B cell (primary cell): ENCODE measurements around the gene MORN1. TPM values are rescaled to one million over a fixed set of nuclear protein-coding genes. Genes with fewer than 3 reads are reported as not detected.

Experiments used
- ATAC-seq: fragments of 200-7000 bp; cut with Tn5 transposase; one replicate; pipeline ENCODE4 v1.10.0; 2021; ENCODE audit warnings: low read depth, mild to moderate bottlenecking, moderate number of reproducible peaks, moderate library complexity
- CTCF ChIA-PET: fragments of 350-600 bp; sonication (Branson Sonifier 250); formaldehyde crosslinking; loops from one replicate; lab custom pipeline; 2021; ENCODE audit warnings: antibody characterized with exemption, inconsistent platforms; lab: Charles Lee
- POLR2A ChIA-PET: fragments of 350-600 bp; sonication (Branson Sonifier 250); formaldehyde crosslinking; loops from one replicate; lab custom pipeline; 2021; ENCODE audit warnings: antibody characterized with exemption; lab: Charles Lee
- DNase-seq: peaks from one replicate; pipeline ENCODE4 v3.0.0; 2013
- H2AFZ ChIP-seq: 2 replicates; pipeline ENCODE4 v1.6.1; 2012; ENCODE audit warnings: mild to moderate bottlenecking, low read depth, low read length; ENCODE audit not compliant: insufficient read depth, poor library complexity, severe bottlenecking
- H3K27ac ChIP-seq, 2 donors: 1 replicate in 1 of 2; 2 replicates in 1 of 2; pipeline ENCODE4 v1.5.1; 2012 to 2013; ENCODE audit warnings: low read length in 2 of 2, mild to moderate bottlenecking in 2 of 2, moderate library complexity in 1 of 2
- H3K27me3 ChIP-seq, 4 experiments: fragments of 200-600 bp in 1 of 4; sonication (generic) in 1 of 4; replicated peaks in 1 of 4; 1 replicate in 2 of 4; 2 replicates in 2 of 4; pipeline versions ENCODE4 v1.6.1 to v1.7.0; 2013 to 2016; ENCODE audit warnings: low read length in 3 of 4, mild to moderate bottlenecking in 2 of 4, mixed read lengths in 1 of 4, moderate library complexity in 1 of 4; ENCODE audit not compliant: insufficient read depth in 4 of 4, control insufficient read depth in 3 of 4; ENCODE audit errors: control extremely low read depth in 1 of 4
- H3K36me3 ChIP-seq, 2 experiments: replicated peaks in 1 of 2; 1 replicate in 1 of 2; 2 replicates in 1 of 2; pipeline versions ENCODE4 v1.6.1 to v1.7.1; 2013; ENCODE audit warnings: low read length in 1 of 2; ENCODE audit not compliant: insufficient read depth in 2 of 2, control insufficient read depth in 1 of 2; ENCODE audit errors: control extremely low read depth in 1 of 2, extremely low read depth in 1 of 2
- H3K4me1 ChIP-seq, 2 donors: fragments of 200-600 bp in 1 of 2; sonication (generic) in 1 of 2; 1 replicate in 1 of 2; 2 replicates in 1 of 2; pipeline versions ENCODE4 v1.5.1 to v1.6.1; 2013 to 2017; ENCODE audit warnings: low read length in 2 of 2; ENCODE audit not compliant: control insufficient read depth in 2 of 2, insufficient read depth in 2 of 2
- H3K4me2 ChIP-seq: replicated peaks from 2 replicates; pipeline ENCODE3; 2012; ENCODE audit warnings: mild to moderate bottlenecking, low read depth, low read length; ENCODE audit not compliant: poor library complexity, severe bottlenecking
- H3K4me3 ChIP-seq, 5 experiments: fragments of 200-600 bp in 1 of 5; sonication (generic) in 1 of 5; 1 replicate in 3 of 5; 2 replicates in 2 of 5; pipeline versions ENCODE4 v1.5.1 to v1.7.0; 2011 to 2016; ENCODE audit warnings: low read length in 4 of 5, mild to moderate bottlenecking in 4 of 5, low read depth in 2 of 5, control low read depth in 1 of 5, moderate library complexity in 1 of 5; ENCODE audit not compliant: insufficient read depth in 1 of 5; ENCODE audit errors: control extremely low read depth in 1 of 5, extremely low read depth in 1 of 5
- H3K79me2 ChIP-seq: fragments of 200-600 bp; sonication (generic); one replicate; pipeline ENCODE4 v1.6.0; 2016; ENCODE audit warnings: low read length; ENCODE audit not compliant: control insufficient read depth, insufficient read depth
- H3K9ac ChIP-seq: fragments of 200-600 bp; sonication (generic); 2 replicates; pipeline ENCODE4 v1.6.1; 2017; ENCODE audit warnings: mild to moderate bottlenecking, low read length, moderate library complexity
- H3K9me3 ChIP-seq, 3 donors: one replicate each; pipeline versions ENCODE4 v1.6.1 to v1.7.1; 2013; ENCODE audit warnings: low read length in 2 of 3; ENCODE audit not compliant: control insufficient read depth in 2 of 3, insufficient read depth in 1 of 3; ENCODE audit errors: control extremely low read depth in 1 of 3
- H4K20me1 ChIP-seq: 2 replicates; pipeline ENCODE4 v1.6.0; 2012; ENCODE audit warnings: mild to moderate bottlenecking, low read length; ENCODE audit not compliant: insufficient read depth, control insufficient read depth, poor library complexity, severe bottlenecking
- H3K27ac Mint-ChIP-seq: one replicate; pipeline ENCODE4 v1.8.0; 2021; ENCODE audit warnings: mixed read lengths
- H3K27me3 Mint-ChIP-seq: one replicate; pipeline ENCODE4 v1.8.0; 2021; ENCODE audit warnings: mixed read lengths
- H3K4me1 Mint-ChIP-seq: one replicate; pipeline ENCODE4 v1.8.0; 2021; ENCODE audit warnings: mixed read lengths
- H3K4me3 Mint-ChIP-seq: one replicate; pipeline ENCODE4 v1.8.0; 2021; ENCODE audit warnings: mixed read lengths
- H3K9me3 Mint-ChIP-seq: one replicate; pipeline ENCODE4 v1.8.0; 2022; ENCODE audit warnings: mixed read lengths; ENCODE audit not compliant: insufficient read depth
- CTCF ChIP-seq: fragments of 200-600 bp; IDR thresholded peaks from one replicate; pipeline ENCODE4 v1.8.0; 2022; ENCODE audit warnings: antibody characterized with exemption, mild to moderate bottlenecking
- EZH2 ChIP-seq: IDR thresholded peaks from 2 replicates; pipeline ENCODE4 v1.6.1; 2012; ENCODE audit warnings: borderline replicate concordance, low read depth, mild to moderate bottlenecking, moderate library complexity, low read length; ENCODE audit not compliant: insufficient read depth, poor library complexity, severe bottlenecking
- WGBS: methylation state at CpG from one replicate; pipeline ENCODE4 v1.1.5; 2013; ENCODE audit warnings: missing lambda C conversion rate; ENCODE audit not compliant: insufficient coverage; 5-methylcytosine and 5-hydroxymethylcytosine counted together
- intact Hi-C: fragments of 100-400 bp; cut with micrococcal nuclease; formaldehyde crosslinking; loops from one replicate; pipeline ENCODE4 v1.10.0; 2022
- polyA plus RNA-seq: library from polyadenylated mRNA; depleted of rRNA; stranded (reverse); fragments of >200 nt; gene quantifications from 2 replicates; pipeline ENCODE4 v1.2.3, GENCODE V29; 2012
- total RNA-seq, 2 donors: library from RNA; stranded (reverse); fragments of 120-200 nt in 1 of 2; gene quantifications; 1 replicate in 1 of 2; 2 replicates in 1 of 2; pipeline versions ENCODE4 v1.2.3 to v1.2.4, GENCODE V29; 2013 to 2022

MORN1 gene
- total and polyA plus RNA-seq, 2 donors (not counting 1 experiment from before 2014, with no cell fraction given) = 10.2 to 32.6 TPM

DNA sequence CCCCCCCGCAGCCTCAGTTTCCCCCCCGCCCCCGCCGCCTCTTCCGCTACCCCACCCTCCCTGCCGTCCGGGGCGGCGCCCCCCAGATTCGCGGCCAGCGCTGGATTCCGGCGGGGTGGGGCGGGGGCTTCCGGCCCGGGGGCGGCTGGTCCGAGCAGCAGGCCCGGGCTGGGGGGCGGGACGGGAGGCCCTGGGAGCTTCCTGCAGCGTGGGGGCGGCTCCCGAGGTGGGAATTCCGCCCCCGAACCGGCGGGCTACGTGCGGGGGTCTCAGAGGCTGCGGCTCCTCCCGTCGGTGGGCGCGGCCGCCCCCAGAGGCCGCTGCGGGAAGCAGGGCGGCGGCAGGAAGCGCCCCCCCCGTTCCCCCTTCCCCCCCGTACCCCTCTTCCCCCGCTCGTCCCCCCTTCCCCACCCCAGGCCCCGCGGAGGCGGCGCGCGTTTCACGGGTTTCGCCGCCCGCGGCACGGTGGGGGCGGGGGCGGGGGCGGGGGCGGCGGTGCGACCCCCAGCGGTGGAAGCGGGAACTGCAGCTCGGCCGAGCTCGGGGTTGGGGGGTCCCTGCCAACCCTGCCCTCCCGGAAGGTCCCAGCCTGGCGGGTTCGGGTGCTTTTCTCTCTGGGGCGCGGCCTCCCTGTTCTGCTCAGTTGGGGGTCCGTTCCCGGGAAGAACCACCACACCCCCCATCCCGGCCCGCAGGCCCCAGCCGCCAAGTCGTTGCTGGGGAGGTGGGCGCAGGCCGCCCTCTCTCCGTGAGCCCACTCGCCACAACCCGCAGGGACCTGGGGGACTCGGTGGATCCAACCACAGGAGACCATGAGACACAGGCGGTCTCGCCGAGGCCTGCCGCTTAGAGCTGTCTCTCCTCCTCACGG is 76.3 kb downstream of the MORN1 start:
- H3K27me3 Mint-ChIP-seq = no peaks in the 10 kb centered on the region
- peaks cover 44 to 53% of the 10 kb centered on the region in 2 donors for H3K4me1 ChIP-seq
- no peaks in the 10 kb centered on the region for H3K36me3 ChIP-seq
- peak overlapping the region; percentile 69 for H3K4me3 Mint-ChIP-seq
- H3K27me3 ChIP-seq = no peaks in the 10 kb centered on the region
- H3K27ac ChIP-seq = peak overlapping the region; percentile 84 to 91
- no peaks in the 10 kb centered on the region for H3K9me3 ChIP-seq
- peaks cover 35% of the 10 kb centered on the region for H3K4me1 Mint-ChIP-seq
- no peaks in the 10 kb centered on the region for H3K79me2 ChIP-seq
- WGBS = 2% methylated on average over 52 of the region's 91 CpGs
- H3K4me2 ChIP-seq = peak overlapping the region; percentile 98
- H3K4me3 ChIP-seq = peak overlapping the region in 4 of 5 experiments; percentile 51 to 71 (median 59)
- no peaks in the 10 kb centered on the region for H3K9me3 Mint-ChIP-seq
- no peaks in the 10 kb centered on the region for H4K20me1 ChIP-seq
- ChIA-PET POLR2A (interaction anchor here (0.6 to 2.9 kb wide), 9 partner anchors 14 to 232 kb away, joined by 3 to 25 read pairs (median 5); partner anchors contain the start of gene FAAP20), CTCF (interaction anchor here (0.6 to 4.5 kb wide), 13 partner anchors 8 to 119 kb away, joined by 3 to 27 read pairs (median 4); partner anchors contain the start of gene FAAP20)
- peak; percentile 59 for ATAC-seq
- intact Hi-C loops = loop anchor here (2.0 kb wide), 1 partner anchor 24 kb away; no protein-coding TSS in a partner anchor
- TF ChIP-seq CTCF (peak; percentile 95), EZH2 (no peak)
- peak overlapping the region; percentile 73 for H3K9ac ChIP-seq
- DNase-seq = peak; percentile 81
- H2AFZ ChIP-seq = peak overlapping the region; percentile 88
- H3K27ac Mint-ChIP-seq = peak overlapping the region; percentile 77
